HepG2 (cell line): ENCODE results near the gene CD248. TPM values are rescaled to one million over a fixed set of nuclear protein-coding genes. Genes with fewer than 3 reads are reported as not detected.

ENCODE experiments used
- ATAC-seq: fragments of 200-7000 bp; cut with Tn5 transposase; 3 replicates; pipeline ENCODE4 v1.9.1; 2020; ENCODE audit warnings: mild to moderate bottlenecking, moderate library complexity
- BruUV-seq: library from RNA; stranded (reverse); fragments of 400-500 nt; replicated peaks from 2 replicates; lab custom pipeline; 2021; lab: Mats Ljungman, UMichigan
- CTCF ChIA-PET: fragments of 300-600 bp; formaldehyde crosslinking; extraction: SDS; loops from one replicate; lab custom pipeline; 2021; ENCODE audit warnings: low total read pairs, inconsistent platforms, low intra/inter-chr PET ratio; lab: Yijun Ruan, JAX
- POLR2A ChIA-PET: fragments of 350-600 bp; sonication (Branson Sonifier 250); formaldehyde crosslinking; loops from one replicate; lab custom pipeline; 2020; ENCODE audit warnings: antibody characterized with exemption, inconsistent platforms; lab: Yijun Ruan, JAX
- DNase-seq: peaks from one replicate; pipeline ENCODE4 v3.0.0-alpha.2; 2015; ENCODE audit warnings: low spot score
- FAIRE-seq: peaks from 3 replicates; lab custom pipeline; 2011; peaks lifted over from hg19 to GRCh38; lab: Jason Lieb, UNC
- H2AFZ ChIP-seq: one replicate; pipeline ENCODE4 v1.6.1; 2011; ENCODE audit warnings: low read length, inconsistent platforms
- H3K27ac ChIP-seq: fragments of 300-600 bp; 3 replicates; pipeline ENCODE4 v1.8.0; 2011; ENCODE audit warnings: mixed run types, mild to moderate bottlenecking, mixed read lengths, low read length, inconsistent platforms; ENCODE audit not compliant: insufficient read depth; ENCODE audit errors: extremely low read length
- H3K27me3 ChIP-seq, 2 experiments: fragments of 200-600 bp in 1 of 2; 2 replicates in 1 of 2; 3 replicates in 1 of 2; pipeline versions ENCODE4 v1.6.0 to v1.8.0; 2011; ENCODE audit warnings: low read length in 2 of 2, mild to moderate bottlenecking in 2 of 2, moderate library complexity in 2 of 2, inconsistent platforms in 1 of 2; ENCODE audit not compliant: insufficient read depth in 2 of 2, control insufficient read depth in 1 of 2
- H3K36me3 ChIP-seq, 2 experiments: fragments of 200-600 bp in 1 of 2; replicated peaks in 1 of 2; 2 replicates in 1 of 2; 3 replicates in 1 of 2; pipeline versions ENCODE4 v1.5.1 to v1.8.0; 2011; ENCODE audit warnings: low read length in 2 of 2, inconsistent platforms in 1 of 2; ENCODE audit not compliant: insufficient read depth in 2 of 2, control insufficient read depth in 1 of 2
- H3K4me1 ChIP-seq: 2 replicates; pipeline ENCODE4 v1.5.1; 2012; ENCODE audit warnings: low read length, inconsistent platforms; ENCODE audit not compliant: insufficient read depth
- H3K4me2 ChIP-seq: 2 replicates; pipeline ENCODE4 v1.6.0; 2011; ENCODE audit warnings: low read depth, low read length, inconsistent platforms
- H3K4me3 ChIP-seq, 3 experiments: fragments of 200-600 bp in 1 of 3; sonication (generic), shearing (Covaris generic) in 1 of 3; replicated peaks in 1 of 3; 2 replicates each; pipeline ENCODE4 v1.5.1; 2011 to 2016; ENCODE audit warnings: low read length in 3 of 3, inconsistent platforms in 2 of 3, low read depth in 2 of 3, mild to moderate bottlenecking in 2 of 3, control low read depth in 1 of 3, mixed read lengths in 1 of 3; ENCODE audit not compliant: insufficient read depth in 1 of 3
- H3K79me2 ChIP-seq: one replicate; pipeline ENCODE4 v1.6.1; 2011; ENCODE audit warnings: low read length, inconsistent platforms; ENCODE audit not compliant: insufficient read depth
- H3K9ac ChIP-seq: 2 replicates; pipeline ENCODE4 v1.6.0; 2011; ENCODE audit warnings: mild to moderate bottlenecking, low read depth, low read length, inconsistent platforms; ENCODE audit not compliant: insufficient read depth
- H3K9me3 ChIP-seq: 2 replicates; pipeline ENCODE4 v1.5.1; 2012; ENCODE audit warnings: mild to moderate bottlenecking, low read length
- H4K20me1 ChIP-seq: 2 replicates; pipeline ENCODE4 v1.6.0; 2011; ENCODE audit warnings: inconsistent platforms, mild to moderate bottlenecking, low read length, moderate library complexity; ENCODE audit not compliant: insufficient read depth
- UBTF ChIP-seq: sonication (generic); formaldehyde crosslinking; IDR thresholded peaks from 2 replicates; pipeline ENCODE4 v1.4.0; 2020; ENCODE audit warnings: mild to moderate bottlenecking, missing genetic modification reagents
- ZBTB8A ChIP-seq: sonication (generic); formaldehyde crosslinking; IDR thresholded peaks from 2 replicates; pipeline ENCODE4 v1.4.0; 2020; ENCODE audit warnings: mild to moderate bottlenecking, low read depth, missing genetic modification reagents, borderline replicate concordance
- ZIK1 ChIP-seq: sonication (generic); formaldehyde crosslinking; IDR thresholded peaks from 2 replicates; pipeline ENCODE4 v1.5.0; 2020; ENCODE audit warnings: mild to moderate bottlenecking, low read depth, missing genetic modification reagents, borderline replicate concordance
- ZMYM2 ChIP-seq: sonication (generic); formaldehyde crosslinking; IDR thresholded peaks from 2 replicates; pipeline ENCODE4 v1.8.0; 2022; ENCODE audit warnings: mild to moderate bottlenecking, missing genetic modification reagents
- ZNF10 ChIP-seq: sonication (generic); formaldehyde crosslinking; IDR thresholded peaks from 2 replicates; pipeline ENCODE4 v1.4.0; 2020; ENCODE audit warnings: mild to moderate bottlenecking, low read depth, missing genetic modification reagents, borderline replicate concordance
- ZNF235 ChIP-seq: sonication (generic); formaldehyde crosslinking; IDR thresholded peaks from 2 replicates; pipeline ENCODE4 v1.8.1; 2023; ENCODE audit warnings: mild to moderate bottlenecking, missing genetic modification reagents, borderline replicate concordance
- ZNF629 ChIP-seq: sonication (generic); formaldehyde crosslinking; conservative IDR thresholded peaks from 2 replicates; pipeline ENCODE4 v1.5.0; 2020; ENCODE audit warnings: missing genetic modification reagents
- WGBS: methylation state at CpG from one replicate; pipeline ENCODE4 v1.1.6; 2017; ENCODE audit warnings: low lambda C conversion rate; 5-methylcytosine and 5-hydroxymethylcytosine counted together
- in situ Hi-C: cut with HindIII; loops from 2 replicates; pipeline ENCODE4 v1.10.0; 2017; ENCODE audit warnings: low pct_unique_long_range_greater_than_20kb; ENCODE audit not compliant: extremely low pct_ligation_motif_present
- intact Hi-C: fragments of 100-400 bp; cut with micrococcal nuclease; formaldehyde crosslinking; loops from one replicate; pipeline ENCODE4 v1.10.0; 2022; ENCODE audit not compliant: unreplicated experiment
- polyA plus RNA-seq, 8 experiments: library from polyadenylated mRNA; depleted of rRNA in 3 of 8; stranded (reverse) in 7 of 8; unstranded in 1 of 8; fragments of >200 nt; fragmentation: Illumina TruSeq in 4 of 8; extraction: Trizol in 4 of 8; gene quantifications; 2 replicates each; pipeline versions ENCODE4 v1.2.1 to v1.2.3, GENCODE V29; 2011 to 2016; ENCODE audit warnings: low read depth in 4 of 8, missing spikeins in 1 of 8, mixed read lengths in 1 of 8; ENCODE audit not compliant: insufficient read depth in 1 of 8
- total RNA-seq, 5 experiments: library from RNA; depleted of rRNA; stranded (reverse); fragments of >200 nt; fragmentation: Illumina TruSeq; extraction: Trizol; gene quantifications; 2 replicates each; pipeline ENCODE4 v1.2.3, GENCODE V29; 2016; ENCODE audit warnings: low read depth in 1 of 5
- TF ChIP-seq, protein P1 (sequence below): sonication (generic); formaldehyde crosslinking; IDR thresholded peaks from 2 replicates; pipeline ENCODE4 v1.4.0; 2020; ENCODE audit warnings: missing genetic modification reagents

The CD248 gene
- total and polyA plus RNA-seq, 2 of the 13 experiments (the other 11 are each of a cell fraction or from before 2014, with no cell fraction given): 0.25 to 0.35 TPM

GRCh38 chr11:66299186-66299585 is 17.7 kb downstream of the CD248 start (continued):
- TF ChIP-seq ZBTB8A (CRISPR knock-in tag): no peak
- no peak for TF ChIP-seq ZNF629

GRCh38 chr11:66297610-66298009 is 19.2 kb downstream of the CD248 start:
- no peak overlapping the region for H3K27ac ChIP-seq
- no peaks in the 10 kb centered on the region for H3K36me3 ChIP-seq
- H3K4me3 ChIP-seq: no peak overlapping the region
- H3K27me3 ChIP-seq: peaks cover 3 to 30% of the 10 kb centered on the region in 2 experiments
- H3K4me1 ChIP-seq: peaks cover 10% of the 10 kb centered on the region; the same call in 1 of the 2 replicates
- WGBS: 34% methylated on average over 8 of the region's 8 CpGs
- TF ChIP-seq ZNF235 (CRISPR knock-in tag) (no peak), ZNF10 (CRISPR knock-in tag) (no peak), ZIK1 (CRISPR knock-in tag) (no peak), UBTF (CRISPR knock-in tag) (no peak), ZMYM2 (CRISPR knock-in tag) (no peak)
- TF ChIP-seq, protein P1, sequence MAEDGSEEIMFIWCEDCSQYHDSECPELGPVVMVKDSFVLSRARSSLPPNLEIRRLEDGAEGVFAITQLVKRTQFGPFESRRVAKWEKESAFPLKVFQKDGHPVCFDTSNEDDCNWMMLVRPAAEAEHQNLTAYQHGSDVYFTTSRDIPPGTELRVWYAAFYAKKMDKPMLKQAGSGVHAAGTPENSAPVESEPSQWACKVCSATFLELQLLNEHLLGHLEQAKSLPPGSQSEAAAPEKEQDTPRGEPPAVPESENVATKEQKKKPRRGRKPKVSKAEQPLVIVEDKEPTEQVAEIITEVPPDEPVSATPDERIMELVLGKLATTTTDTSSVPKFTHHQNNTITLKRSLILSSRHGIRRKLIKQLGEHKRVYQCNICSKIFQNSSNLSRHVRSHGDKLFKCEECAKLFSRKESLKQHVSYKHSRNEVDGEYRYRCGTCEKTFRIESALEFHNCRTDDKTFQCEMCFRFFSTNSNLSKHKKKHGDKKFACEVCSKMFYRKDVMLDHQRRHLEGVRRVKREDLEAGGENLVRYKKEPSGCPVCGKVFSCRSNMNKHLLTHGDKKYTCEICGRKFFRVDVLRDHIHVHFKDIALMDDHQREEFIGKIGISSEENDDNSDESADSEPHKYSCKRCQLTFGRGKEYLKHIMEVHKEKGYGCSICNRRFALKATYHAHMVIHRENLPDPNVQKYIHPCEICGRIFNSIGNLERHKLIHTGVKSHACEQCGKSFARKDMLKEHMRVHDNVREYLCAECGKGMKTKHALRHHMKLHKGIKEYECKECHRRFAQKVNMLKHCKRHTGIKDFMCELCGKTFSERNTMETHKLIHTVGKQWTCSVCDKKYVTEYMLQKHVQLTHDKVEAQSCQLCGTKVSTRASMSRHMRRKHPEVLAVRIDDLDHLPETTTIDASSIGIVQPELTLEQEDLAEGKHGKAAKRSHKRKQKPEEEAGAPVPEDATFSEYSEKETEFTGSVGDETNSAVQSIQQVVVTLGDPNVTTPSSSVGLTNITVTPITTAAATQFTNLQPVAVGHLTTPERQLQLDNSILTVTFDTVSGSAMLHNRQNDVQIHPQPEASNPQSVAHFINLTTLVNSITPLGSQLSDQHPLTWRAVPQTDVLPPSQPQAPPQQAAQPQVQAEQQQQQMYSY: no peak
- ChIA-PET CTCF (no interaction called here), POLR2A (interaction anchor here (2.2 to 3.7 kb wide), 2 partner anchors 8 to 15 kb away, joined by 10 to 13 read pairs; partner anchors contain the start of gene YIF1A)
- ATAC-seq (no peak), FAIRE-seq (no peak), DNase-seq (no peak)
- intact Hi-C loops (no loop called here), in situ Hi-C loops (no loop called here)
- no peaks in the 10 kb centered on the region for H3K79me2 ChIP-seq
- H3K9ac ChIP-seq: no peak overlapping the region
- no peak overlapping the region for H3K4me2 ChIP-seq
- BruUV-seq: no TSS peak
- no peaks in the 10 kb centered on the region for H4K20me1 ChIP-seq
- H3K9me3 ChIP-seq: no peaks in the 10 kb centered on the region
- no peak overlapping the region for H2AFZ ChIP-seq
